ENCODE data around the gene CCDC89. TPM values are rescaled to one million over a fixed set of nuclear protein-coding genes. Genes with fewer than 3 reads are reported as not detected.

CCDC89 gene
- total RNA-seq, 2 donors from 2014 or later, result not detected

- Mint-ChIP-seq H3K27me3 (ENCODE audit: insufficient read depth) (no peaks in the 10 kb centered on the region), H3K4me1 (peaks cover 7% of the 10 kb centered on the region), H3K9me3 (no peaks in the 10 kb centered on the region), H3K27ac (no peak overlapping the region), H3K4me3 (no peak overlapping the region), H3K36me3 (ENCODE audit: low read depth) (no peaks in the 10 kb centered on the region)
- Histone ChIP-seq H3K9ac (ENCODE audit: extremely low read depth, low read length, poor library complexity, severe bottlenecking) (no peak overlapping the region), H3K4me3 (ENCODE audit: low read length) (no peak overlapping the region), H3K4me1 (ENCODE audit: control insufficient read depth, insufficient read depth, low read length) (no peaks in the 10 kb centered on the region), H3K27ac (ENCODE audit: low read depth, low read length) (no peak overlapping the region), H3K27me3 (ENCODE audit: control insufficient read depth, insufficient read depth, low read length, poor library complexity, severe bottlenecking) (no peaks in the 10 kb centered on the region), H3K36me3 (ENCODE audit: control insufficient read depth, insufficient read depth, low read length) (no peaks in the 10 kb centered on the region), H3K9me3 (ENCODE audit: control insufficient read depth, low read length) (no peaks in the 10 kb centered on the region)
- TF ChIP-seq CTCF (conservative IDR thresholded peaks at IDR 0.05), result no peak
- WGBS, 2 experiments (ENCODE audit: insufficient coverage in 1 of 2, insufficient read length in 1 of 2), result 87 to 93% methylated on average over 2 of the region's 2 CpGs
- no peak for DNase-seq
Measured at GRCh38 chr11:85699957-85700741, 14.2 kb upstream of the CCDC89 start.

GRCh38 chr11:85698195-85698594 lies 12.2 kb upstream of the CCDC89 start:
- H3K27ac Mint-ChIP-seq, result no peak overlapping the region

GRCh38 chr11:85697747-85698146 lies 11.8 kb upstream of the CCDC89 start:
- H3K9me3 ChIP-seq (ENCODE audit: control insufficient read depth, low read length), result no peaks in the 10 kb centered on the region
- no peaks in the 10 kb centered on the region for H3K4me1 ChIP-seq (ENCODE audit: control insufficient read depth, insufficient read depth, low read length)
- Mint-ChIP-seq H3K9me3 (no peaks in the 10 kb centered on the region), H3K4me3 (no peak overlapping the region), H3K4me1 (peaks cover 7% of the 10 kb centered on the region), H3K27ac (no peak overlapping the region), H3K27me3 (ENCODE audit: insufficient read depth) (no peaks in the 10 kb centered on the region), H3K36me3 (ENCODE audit: low read depth) (no peaks in the 10 kb centered on the region)
- no peak for TF ChIP-seq CTCF (conservative IDR thresholded peaks at IDR 0.05)
- DNase-seq, result no peak
- H3K9ac ChIP-seq (ENCODE audit: extremely low read depth, low read length, poor library complexity, severe bottlenecking), result no peak overlapping the region
- no peaks in the 10 kb centered on the region for H3K27me3 ChIP-seq (ENCODE audit: control insufficient read depth, insufficient read depth, low read length, poor library complexity, severe bottlenecking)
- no peak overlapping the region for H3K4me3 ChIP-seq (ENCODE audit: low read length)
- WGBS, 2 experiments (ENCODE audit: insufficient coverage in 1 of 2, insufficient read length in 1 of 2), result 90% methylated on average over 2 of the region's 2 CpGs; no CpG with 5 or more reads in 1 of the 2 experiments
- H3K27ac ChIP-seq (ENCODE audit: low read depth, low read length), result no peak overlapping the region
- H3K36me3 ChIP-seq (ENCODE audit: control insufficient read depth, insufficient read depth, low read length), result no peaks in the 10 kb centered on the region

More at GRCh38 chr11:85698195-85698594, 12.2 kb upstream of the CCDC89 start:
- Mint-ChIP-seq H3K27me3 (ENCODE audit: insufficient read depth) (no peaks in the 10 kb centered on the region), H3K4me3 (no peak overlapping the region), H3K36me3 (ENCODE audit: low read depth) (no peaks in the 10 kb centered on the region), H3K9me3 (no peaks in the 10 kb centered on the region), H3K4me1 (peaks cover 7% of the 10 kb centered on the region)
- H3K9ac ChIP-seq (ENCODE audit: extremely low read depth, low read length, poor library complexity, severe bottlenecking), result no peak overlapping the region
- H3K4me1 ChIP-seq (ENCODE audit: control insufficient read depth, insufficient read depth, low read length), result no peaks in the 10 kb centered on the region
- no peak overlapping the region for H3K4me3 ChIP-seq (ENCODE audit: low read length)
- DNase-seq, result no peak
- H3K27ac ChIP-seq (ENCODE audit: low read depth, low read length), result no peak overlapping the region
- 100% methylated on average over 1 of the region's 1 CpG for WGBS, 2 experiments (ENCODE audit: insufficient coverage in 1 of 2, insufficient read length in 1 of 2)
- no peaks in the 10 kb centered on the region for H3K27me3 ChIP-seq (ENCODE audit: control insufficient read depth, insufficient read depth, low read length, poor library complexity, severe bottlenecking)
- H3K36me3 ChIP-seq (ENCODE audit: control insufficient read depth, insufficient read depth, low read length), result no peaks in the 10 kb centered on the region
- no peak for TF ChIP-seq CTCF (conservative IDR thresholded peaks at IDR 0.05)
- no peaks in the 10 kb centered on the region for H3K9me3 ChIP-seq (ENCODE audit: control insufficient read depth, low read length)

Measured in endodermal cell (in vitro differentiated cells).